ENCODE results near the gene TMC1. TPM values are rescaled to one million over a fixed set of nuclear protein-coding genes. Genes with fewer than 3 reads are reported as not detected.
A peak's percentile ranks its signal among the peaks of the same experiment; 100 is the strongest.

The TMC1 gene
- total and polyA plus RNA-seq, 2 of the 13 experiments (the other 11 are each of a cell fraction or from before 2014, with no cell fraction given), result 0.02 to 0.03 TPM

- no peak for TF ChIP-seq ZNF512B (CRISPR knock-in tag; IDR thresholded peaks at IDR 0.05; ENCODE audit: borderline replicate concordance)
- no peak for TF ChIP-seq SNAPC5 (CRISPR knock-in tag; IDR thresholded peaks at IDR 0.05; ENCODE audit: borderline replicate concordance)
- TF ChIP-seq TBX2 (CRISPR knock-in tag; IDR thresholded peaks at IDR 0.05; ENCODE audit: borderline replicate concordance), result no peak
- no peak for TF ChIP-seq TEAD2 (CRISPR knock-in tag; IDR thresholded peaks at IDR 0.05)
- no peak for TF ChIP-seq CTCF (CRISPR knock-in tag; IDR thresholded peaks at IDR 0.05)
- TF ChIP-seq BATF2 (CRISPR knock-in tag; IDR thresholded peaks at IDR 0.05), result no peak
- no peak for TF ChIP-seq ZNF33B (CRISPR knock-in tag; IDR thresholded peaks at IDR 0.05)
- no peak for TF ChIP-seq THYN1 (CRISPR knock-in tag; IDR thresholded peaks at IDR 0.05; ENCODE audit: borderline replicate concordance, low read depth)
- TF ChIP-seq ZNF34 (CRISPR knock-in tag; IDR thresholded peaks at IDR 0.05; ENCODE audit: borderline replicate concordance), result no peak
- TF ChIP-seq ELF3 (CRISPR knock-in tag; IDR thresholded peaks at IDR 0.05), result peak; percentile 25; the same call in 1 of the 2 replicates
- TF ChIP-seq ATF4 (CRISPR knock-in tag; IDR thresholded peaks at IDR 0.05), result no peak
Measured at GRCh38 chr9:72554221-72554641, 32.8 kb downstream of the TMC1 start (continued).

Data from HepG2 (cell line).